Iris pigment epithelial cell (primary cell): Measurements from ENCODE around the gene AVP.

Source experiments
- DNase-seq: peaks from one replicate; pipeline ENCODE4 v3.0.0-alpha.2; 2011; ENCODE audit warnings: low read depth

AVP gene

DNA sequence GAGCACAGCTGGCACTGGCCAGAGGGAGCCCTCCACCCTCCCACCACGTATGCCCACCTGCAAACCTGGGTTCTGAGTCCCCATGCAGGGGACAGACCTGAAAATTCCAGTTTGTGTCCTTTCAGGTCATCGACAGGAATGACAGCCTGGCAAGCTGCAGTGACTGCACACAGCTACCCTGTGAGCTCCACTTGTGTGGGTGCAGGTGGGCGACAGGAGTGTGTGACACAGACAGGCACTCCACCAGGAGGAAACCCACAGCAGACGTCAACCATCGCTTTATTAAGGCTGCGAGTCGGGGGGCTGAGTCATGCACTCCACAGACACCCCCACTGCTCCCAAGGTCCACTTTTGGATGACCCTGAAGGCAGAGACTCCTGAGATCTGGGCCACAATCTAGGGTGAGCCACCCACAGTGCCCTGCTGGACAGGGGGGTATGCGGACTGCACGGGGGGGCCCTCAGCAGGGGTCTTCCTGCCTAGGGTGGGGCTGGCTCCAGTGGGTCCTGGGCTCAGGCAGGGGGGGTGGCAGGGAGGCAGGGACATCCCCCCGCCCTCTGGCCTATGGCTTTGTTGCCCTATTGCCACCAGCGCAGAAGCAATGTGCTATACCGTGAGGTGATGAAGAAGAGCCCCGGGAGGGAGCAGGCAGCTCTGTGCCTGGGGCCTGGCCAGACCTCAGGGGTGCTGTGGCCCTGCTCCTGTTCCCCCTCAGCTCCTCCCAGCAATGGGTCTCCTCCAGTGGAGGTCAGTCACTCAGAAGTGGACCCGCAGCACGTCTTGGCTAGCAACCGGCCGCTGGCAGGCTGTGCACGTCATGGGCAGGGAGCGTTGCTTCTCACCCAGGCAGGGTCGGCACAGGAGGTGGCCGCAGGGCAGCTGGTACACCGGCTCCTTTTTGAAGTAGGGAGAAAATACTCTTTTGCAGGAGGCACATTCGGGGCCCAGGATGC lies 25.1 kb upstream of the AVP start:
- no peak for DNase-seq

GRCh38 chr20:3107464-3108025 lies 23.0 kb upstream of the AVP start:
- DNase-seq: no peak

- DNase-seq: no peak
These were observed 22.3 kb upstream of the AVP start for GRCh38 chr20:3106658-3107463.

GRCh38 chr20:3106185-3106584 lies 21.7 kb upstream of the AVP start:
- DNase-seq: no peak

DNA sequence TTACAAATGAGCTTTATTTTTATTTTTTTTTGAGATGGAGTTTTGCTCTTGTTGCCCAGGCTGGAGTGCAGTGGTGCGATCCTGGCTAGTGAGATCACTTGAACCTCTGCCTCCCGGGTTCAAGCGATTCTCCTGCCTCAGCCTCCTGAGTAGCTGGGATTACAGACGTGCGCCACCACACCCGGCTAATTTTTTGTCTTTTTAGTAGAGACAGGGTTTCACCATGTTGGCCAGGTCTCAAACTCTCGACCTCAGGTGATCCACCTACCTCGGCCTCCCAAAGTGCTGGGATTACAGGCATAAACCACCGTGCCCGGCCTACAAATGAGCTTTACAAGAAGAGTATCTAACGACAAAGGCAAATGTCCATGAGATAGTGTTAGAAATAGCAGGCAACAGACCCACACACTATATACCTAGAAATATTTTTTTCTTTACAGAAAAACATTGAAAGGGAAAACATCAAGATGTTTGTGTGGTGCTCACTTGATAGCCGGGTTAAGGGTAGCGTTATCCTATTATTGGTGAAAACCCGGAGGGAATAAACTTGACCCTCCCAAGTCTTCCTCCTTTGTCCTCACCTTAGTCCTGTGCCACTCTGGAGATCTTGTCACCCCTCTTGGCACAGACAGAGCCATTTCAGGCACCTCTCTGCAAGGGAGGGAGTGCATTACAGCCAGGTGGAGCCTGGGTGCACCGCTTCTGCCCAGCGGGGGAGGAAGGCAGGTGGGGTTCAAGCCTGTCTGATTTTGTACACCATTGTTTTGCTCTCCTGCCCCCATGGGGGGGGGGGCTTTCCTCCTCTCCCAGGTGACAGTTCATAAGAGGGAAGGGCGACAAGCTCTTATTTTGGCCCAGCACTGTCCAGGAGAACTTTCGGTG lies 21.0 kb upstream of the AVP start:
- no peak for DNase-seq

DNA sequence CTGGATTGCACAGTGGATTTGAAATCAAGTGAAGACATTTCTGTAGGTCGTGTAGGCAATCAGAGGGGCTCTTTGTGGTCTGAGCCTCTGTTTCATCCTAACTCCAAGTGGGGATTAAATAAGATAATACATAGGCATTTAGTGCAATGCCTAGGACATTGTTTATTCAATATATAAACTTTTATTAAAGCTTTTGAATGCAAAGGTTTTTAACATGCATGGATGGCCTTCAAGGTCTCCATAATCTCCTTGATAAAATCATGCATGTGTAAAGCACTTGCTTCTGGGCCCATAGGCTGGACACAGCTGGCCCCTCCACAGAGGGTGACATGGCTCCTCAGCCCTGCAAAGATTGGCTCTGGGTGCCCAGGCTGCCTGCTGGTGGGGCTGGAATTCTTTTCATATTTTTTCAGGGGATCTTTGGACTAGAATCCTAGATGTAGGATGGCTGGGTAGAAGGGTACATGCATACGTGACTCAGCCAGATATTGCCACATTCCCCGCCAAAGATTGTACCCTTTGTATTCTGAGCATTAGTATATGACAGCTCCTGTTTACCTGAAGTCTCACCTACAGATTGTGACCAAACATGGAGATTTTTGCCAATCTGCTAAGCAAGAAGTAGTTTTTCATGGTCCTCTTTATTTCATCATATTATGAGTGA lies 19.0 kb upstream of the AVP start:
- no peak for DNase-seq

DNA sequence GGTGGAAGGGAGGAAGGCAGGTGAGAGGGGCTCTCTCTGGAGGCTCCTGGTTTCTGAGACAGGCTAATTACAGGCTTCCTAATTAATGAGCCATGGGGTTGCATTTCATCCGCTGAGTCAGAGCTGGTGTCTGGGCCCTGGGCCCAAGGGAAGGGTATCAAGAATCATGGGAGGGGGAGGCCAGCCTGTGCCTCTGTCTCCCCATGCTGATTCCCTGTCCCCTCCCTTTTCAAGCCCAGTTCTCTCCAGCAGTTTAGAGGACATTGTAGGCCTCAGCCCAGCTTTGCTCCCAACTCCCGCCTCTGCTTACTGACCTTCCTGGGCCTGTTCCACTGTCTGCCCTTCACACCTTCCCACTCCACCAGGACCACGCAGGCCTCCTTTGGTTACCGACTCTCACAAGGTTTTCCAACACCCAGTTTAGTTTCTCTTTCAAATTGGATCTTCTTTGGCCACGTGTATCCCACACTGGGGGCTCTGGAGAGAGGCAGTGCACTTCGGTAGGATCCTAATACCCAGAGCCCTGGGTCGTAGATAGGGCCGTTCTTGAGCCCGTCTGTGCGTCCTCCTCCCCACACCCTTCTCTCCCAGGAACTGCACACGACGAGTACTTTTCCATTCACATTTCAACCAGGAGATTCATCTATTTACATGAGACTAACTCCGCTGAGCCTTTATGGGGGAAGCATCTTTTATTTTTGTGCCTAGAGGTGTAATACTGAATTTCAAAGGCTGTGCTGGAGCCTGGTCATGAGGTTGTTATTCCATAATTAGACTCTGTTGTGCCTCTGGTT lies 18.2 kb upstream of the AVP start:
- no peak for DNase-seq

GRCh38 chr20:3101737-3102574 lies 17.4 kb upstream of the AVP start:
- no peak for DNase-seq

GRCh38 chr20:3101251-3101650 lies 16.7 kb upstream of the AVP start:
- DNase-seq: no peak

DNA sequence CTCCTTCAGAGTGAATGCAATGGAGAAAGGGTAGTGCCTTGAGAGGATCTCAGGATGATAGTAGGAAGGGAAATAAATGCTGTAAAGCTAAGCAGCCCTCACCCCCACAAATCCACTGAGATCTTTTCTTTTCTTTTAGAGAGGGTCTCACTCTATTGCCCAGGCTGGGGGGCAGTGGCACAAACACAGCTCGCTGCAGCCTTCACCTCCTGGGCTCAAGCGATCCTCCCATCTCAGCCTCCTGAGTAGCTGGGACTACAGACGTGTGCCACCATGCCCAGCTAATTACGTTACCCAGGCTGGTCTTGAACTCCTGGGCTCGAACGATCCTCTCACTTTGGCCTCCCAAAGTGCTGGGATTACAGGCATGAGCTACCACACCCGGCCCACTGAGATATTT lies 16.0 kb upstream of the AVP start:
- DNase-seq: no peak

DNA sequence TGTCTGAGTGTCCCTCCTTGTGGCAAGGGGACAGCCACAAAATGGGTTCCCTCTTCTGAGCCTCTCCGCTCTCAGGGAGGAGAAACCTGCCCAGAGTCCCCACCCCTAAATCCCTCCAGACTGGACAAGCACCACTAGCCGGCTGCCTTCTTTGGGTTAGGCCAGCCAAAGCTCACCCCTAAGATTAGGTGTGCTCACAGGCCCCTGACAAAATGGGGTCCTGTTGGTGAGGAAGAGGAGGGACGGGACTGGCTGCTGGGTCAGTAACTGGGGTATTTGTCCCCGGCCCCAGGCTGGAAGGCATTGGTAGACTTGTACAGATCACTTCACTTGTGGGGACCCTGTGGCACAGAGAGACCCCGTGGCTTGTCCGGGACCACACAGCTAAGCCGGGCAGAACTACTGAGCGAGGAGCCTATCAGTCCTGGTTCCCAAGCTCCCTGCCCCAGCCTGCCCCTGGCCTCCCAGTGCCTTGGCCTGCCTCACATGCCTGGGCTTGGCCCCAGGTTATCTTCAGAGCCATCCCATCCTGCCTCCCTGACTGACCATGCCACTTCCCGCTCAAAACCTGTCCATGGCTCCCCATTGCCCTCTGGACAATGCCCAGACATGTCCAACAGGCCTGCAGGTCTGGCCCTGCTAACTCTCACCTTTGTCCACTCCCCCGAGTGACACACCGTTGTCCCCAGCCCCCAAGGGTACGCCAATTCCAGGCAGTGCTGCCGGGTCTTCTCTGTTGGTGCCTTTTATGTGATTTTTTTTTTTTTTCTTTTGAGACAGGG lies 10.5 kb upstream of the AVP start:
- no peak for DNase-seq

DNA sequence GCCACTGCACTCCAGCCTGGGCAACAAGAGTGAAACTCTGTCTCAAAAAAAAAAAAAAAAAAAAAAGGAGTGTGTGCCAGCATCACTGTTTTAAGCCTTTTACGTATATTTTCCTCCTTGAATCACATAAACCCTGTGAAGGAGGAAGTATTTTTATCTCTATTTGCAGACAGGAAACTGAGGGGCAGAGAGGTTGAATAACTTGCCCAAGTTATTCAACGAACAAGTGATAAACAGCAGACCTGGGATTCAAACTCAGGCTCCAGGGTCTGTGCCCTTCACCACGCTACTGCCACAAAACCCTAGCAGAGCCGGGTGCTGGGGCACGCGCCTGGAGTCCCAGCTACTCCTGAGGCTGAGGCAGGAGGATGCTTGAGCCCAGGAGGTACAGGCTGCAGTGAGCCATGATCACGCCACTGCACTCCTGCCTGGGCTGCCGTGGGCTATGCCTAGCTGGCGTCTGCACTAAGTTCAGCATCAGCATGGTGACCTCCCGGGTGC lies 9.4 kb upstream of the AVP start:
- DNase-seq: no peak

- no peak for DNase-seq
These were observed 8.3 kb upstream of the AVP start for GRCh38 chr20:3092611-3093379.

DNA sequence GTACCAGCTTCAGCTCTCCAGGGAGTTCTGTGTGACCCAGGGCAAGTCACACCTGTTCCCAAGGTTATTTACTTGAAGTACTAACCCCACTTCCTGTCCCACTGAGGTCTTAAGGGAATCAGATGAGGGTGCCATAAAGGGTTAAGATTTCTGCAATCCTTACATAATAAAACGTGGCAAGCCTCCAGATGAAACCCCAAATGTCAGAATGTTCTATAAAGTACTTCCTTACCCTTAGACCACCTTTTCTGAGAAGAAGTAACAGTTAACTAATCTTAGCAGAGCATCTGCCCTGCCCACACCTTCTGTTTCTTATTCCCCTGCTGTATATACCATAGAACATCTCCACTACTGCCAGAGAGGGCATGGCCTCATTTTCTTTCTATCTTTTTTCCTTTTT lies 6.0 kb upstream of the AVP start:
- no peak for DNase-seq

DNA sequence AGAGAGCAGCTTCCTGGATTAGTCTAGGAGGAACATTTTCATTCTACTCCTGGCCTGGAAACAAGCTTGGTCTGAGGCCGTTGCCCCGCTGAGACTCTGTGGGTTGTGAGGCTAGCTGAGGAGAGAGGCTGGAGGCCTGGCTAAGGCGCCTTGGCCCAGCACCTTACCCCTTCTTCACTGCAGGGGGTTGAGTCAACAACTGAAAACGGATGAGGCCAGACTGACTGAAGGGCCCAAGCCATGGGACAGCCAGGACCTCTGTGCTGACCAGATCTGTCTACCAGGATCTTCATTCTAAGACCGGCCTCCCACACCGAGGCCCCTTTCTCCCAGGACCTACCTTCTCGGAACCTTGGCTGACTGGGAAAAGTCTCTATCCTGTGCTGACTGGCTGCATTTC lies 3.5 kb upstream of the AVP start:
- DNase-seq: no peak

- no peak for DNase-seq
These were observed 1.1 kb upstream of the AVP start for GRCh38 chr20:3085571-3086072.

DNA sequence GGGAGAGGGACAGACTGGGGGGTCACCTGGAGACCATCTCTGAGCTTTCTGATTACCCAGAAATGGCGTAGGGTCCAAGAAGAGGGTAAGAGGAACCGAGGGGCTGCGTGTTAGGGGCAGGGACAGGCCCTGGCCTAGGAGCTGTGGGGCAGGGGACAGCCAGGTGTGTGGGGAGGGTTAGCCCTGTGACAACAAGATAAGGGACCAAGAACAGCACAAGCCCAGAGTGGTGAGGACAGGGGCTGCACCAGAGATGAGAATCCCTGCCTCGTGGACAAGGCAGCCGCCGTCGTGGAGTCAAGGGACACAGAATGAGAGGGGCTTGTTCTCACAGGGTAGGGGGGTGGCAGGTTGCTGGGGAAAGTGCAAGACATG lies 449 bp upstream of the AVP start:
- DNase-seq: no peak
